Stomach (tissue), 9 donors: ENCODE data around the gene PADI3. TPM values are rescaled to one million over a fixed set of nuclear protein-coding genes. Genes with fewer than 3 reads are reported as not detected.

Experiments used
- DNase-seq, 2 donors: peaks; one replicate each; pipeline versions ENCODE4 v3.0.0 to v3.0.0-alpha.2; 2013 to 2019
- H3K27ac ChIP-seq, 5 donors: fragments of 200-600 bp in 4 of 5; sonication (generic) in 4 of 5; one replicate each; pipeline ENCODE4 v1.5.1; 2013 to 2019; ENCODE audit warnings: mild to moderate bottlenecking in 1 of 5, moderate library complexity in 1 of 5
- H3K27me3 ChIP-seq, 3 donors: fragments of 200-600 bp; sonication (generic); one replicate each; pipeline ENCODE4 v1.5.1; 2017 to 2019; ENCODE audit warnings: mixed run types in 1 of 3
- H3K36me3 ChIP-seq, 4 donors: fragments of 200-600 bp; sonication (generic); 1 replicate in 3 of 4; 2 replicates in 1 of 4; pipeline ENCODE4 v1.5.1; 2016 to 2019
- H3K4me1 ChIP-seq, 4 donors: fragments of 200-600 bp; sonication (generic); one replicate each; pipeline ENCODE4 v1.5.1; 2016 to 2019
- H3K4me3 ChIP-seq, 4 donors: fragments of 200-600 bp; sonication (generic) in 3 of 4; one replicate each; pipeline ENCODE4 v1.5.1; 2016 to 2019; ENCODE audit warnings: mild to moderate bottlenecking in 1 of 4
- H3K9me3 ChIP-seq, 4 donors: fragments of 200-600 bp; sonication (generic); one replicate each; pipeline ENCODE4 v1.5.1; 2016 to 2019
- EP300 ChIP-seq: sonication (generic); formaldehyde crosslinking; IDR thresholded peaks from one replicate; pipeline ENCODE4 v1.6.1; 2017; ENCODE audit warnings: antibody characterized with exemption
- POLR2A ChIP-seq, 4 donors: fragments of 450-650 bp; IDR thresholded peaks; one replicate each; pipeline ENCODE4 v1.6.1; 2016; ENCODE audit warnings: antibody characterized with exemption in 4 of 4, control low read depth in 2 of 4, mild to moderate bottlenecking in 1 of 4, moderate library complexity in 1 of 4
- POLR2AphosphoS5 ChIP-seq, 3 donors: sonication (generic); formaldehyde crosslinking; IDR thresholded peaks; one replicate each; pipeline ENCODE4 v1.6.1; 2016; ENCODE audit warnings: antibody characterized with exemption in 3 of 3
- WGBS, 5 donors: extraction: QIAGEN DNeasy Blood & Tissue Kit in 3 of 5; methylation state at CpG; one replicate each; pipeline versions ENCODE4 v1.1.5 to v1.1.7; 2013 to 2018; 5-methylcytosine and 5-hydroxymethylcytosine counted together
- intact Hi-C: fragments of 100-400 bp; cut with DNase I; formaldehyde crosslinking; loops from one replicate; pipeline ENCODE4 v1.15.1; 2023; ENCODE audit warnings: low total_unique reads
- polyA plus RNA-seq, 3 donors: library from polyadenylated mRNA; stranded (reverse); fragments of 200-250 nt; gene quantifications; one replicate each; pipeline ENCODE4 v1.2.3, GENCODE V29; 2013
- total RNA-seq, 5 donors: library from RNA; depleted of rRNA; stranded (reverse); fragments of >200 nt; gene quantifications; one replicate each; pipeline versions ENCODE4 v1.1.0 to v1.2.3, GENCODE V29; 2014 to 2016
- TF ChIP-seq, protein P1 (sequence below), 7 experiments: fragments of 450-650 bp in 4 of 7; fragments of 200-600 bp in 3 of 7; sonication (generic) in 3 of 7; IDR thresholded peaks; one replicate each; pipeline ENCODE4 v1.5.1; 2016 to 2019; ENCODE audit warnings: antibody characterized with exemption in 7 of 7, control low read depth in 2 of 7, mild to moderate bottlenecking in 1 of 7
- donor health status: healthy with polysubstance abuse.
- donor health status: Bipolar disorder and iron deficiency.
- donor health status: healthy.

The PADI3 gene
- total and polyA plus RNA-seq, 8 donors, result 5.4 TPM; not detected in 7

DNA sequence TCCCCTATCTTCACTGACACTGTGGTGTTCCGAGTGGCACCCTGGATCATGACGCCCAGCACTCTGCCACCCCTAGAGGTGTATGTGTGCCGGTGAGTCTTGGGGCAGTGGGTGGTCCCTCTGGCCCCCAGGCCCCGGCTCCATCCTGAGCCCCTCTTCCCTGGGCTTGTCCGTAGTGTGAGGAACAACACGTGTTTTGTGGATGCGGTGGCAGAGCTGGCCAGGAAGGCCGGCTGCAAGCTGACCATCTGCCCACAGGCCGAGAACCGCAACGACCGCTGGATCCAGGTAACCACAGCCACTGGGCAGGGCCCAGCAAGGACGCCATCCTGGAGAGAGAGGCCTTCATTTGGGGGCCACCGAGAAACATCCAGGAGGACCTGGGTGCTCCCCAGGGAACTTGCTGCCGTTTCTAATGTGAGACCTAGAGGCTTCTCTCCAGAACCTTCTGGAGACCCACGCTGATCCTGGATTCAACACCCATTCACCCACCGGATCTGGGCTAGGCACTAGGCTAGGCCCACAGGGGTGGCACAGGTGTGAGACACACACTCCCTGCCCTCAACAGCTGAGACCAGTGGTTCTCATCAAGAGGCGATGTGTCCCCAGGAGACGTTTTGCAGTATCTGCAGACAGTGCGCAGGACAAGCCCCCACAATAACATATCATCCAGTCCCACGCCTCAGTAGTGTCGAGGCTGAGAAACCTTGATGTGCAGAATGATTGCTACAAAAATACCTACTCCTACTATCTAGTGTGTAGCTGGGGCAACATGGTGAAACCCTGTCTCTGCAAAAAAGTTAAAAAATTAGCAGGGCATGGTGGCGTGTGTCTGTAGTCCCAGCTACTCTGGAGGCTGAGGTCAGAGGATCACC is 22.2 kb downstream of the PADI3 start:
- H3K4me1 ChIP-seq, result no peaks in the 10 kb centered on the region
- no peaks in the 10 kb centered on the region for H3K9me3 ChIP-seq
- intact Hi-C loops, result no loop called here
- WGBS, 5 donors, result 77 to 87% (median 87%) methylated on average over 13 to 23 of the region's 23 CpGs
- H3K36me3 ChIP-seq, result no peaks in the 10 kb centered on the region
- H3K27ac ChIP-seq, result no peak overlapping the region
- no peak overlapping the region for H3K4me3 ChIP-seq
- no peak for TF ChIP-seq POLR2AphosphoS5 (IDR thresholded peaks at IDR 0.05)
- TF ChIP-seq EP300, result no peak
- TF ChIP-seq, protein P1, sequence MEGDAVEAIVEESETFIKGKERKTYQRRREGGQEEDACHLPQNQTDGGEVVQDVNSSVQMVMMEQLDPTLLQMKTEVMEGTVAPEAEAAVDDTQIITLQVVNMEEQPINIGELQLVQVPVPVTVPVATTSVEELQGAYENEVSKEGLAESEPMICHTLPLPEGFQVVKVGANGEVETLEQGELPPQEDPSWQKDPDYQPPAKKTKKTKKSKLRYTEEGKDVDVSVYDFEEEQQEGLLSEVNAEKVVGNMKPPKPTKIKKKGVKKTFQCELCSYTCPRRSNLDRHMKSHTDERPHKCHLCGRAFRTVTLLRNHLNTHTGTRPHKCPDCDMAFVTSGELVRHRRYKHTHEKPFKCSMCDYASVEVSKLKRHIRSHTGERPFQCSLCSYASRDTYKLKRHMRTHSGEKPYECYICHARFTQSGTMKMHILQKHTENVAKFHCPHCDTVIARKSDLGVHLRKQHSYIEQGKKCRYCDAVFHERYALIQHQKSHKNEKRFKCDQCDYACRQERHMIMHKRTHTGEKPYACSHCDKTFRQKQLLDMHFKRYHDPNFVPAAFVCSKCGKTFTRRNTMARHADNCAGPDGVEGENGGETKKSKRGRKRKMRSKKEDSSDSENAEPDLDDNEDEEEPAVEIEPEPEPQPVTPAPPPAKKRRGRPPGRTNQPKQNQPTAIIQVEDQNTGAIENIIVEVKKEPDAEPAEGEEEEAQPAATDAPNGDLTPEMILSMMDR (IDR thresholded peaks at IDR 0.05), result no peak
- H3K27me3 ChIP-seq, result peaks cover 0 to 13% (median 0%) of the 10 kb centered on the region in 3 donors
- DNase-seq, result no peak

DNA sequence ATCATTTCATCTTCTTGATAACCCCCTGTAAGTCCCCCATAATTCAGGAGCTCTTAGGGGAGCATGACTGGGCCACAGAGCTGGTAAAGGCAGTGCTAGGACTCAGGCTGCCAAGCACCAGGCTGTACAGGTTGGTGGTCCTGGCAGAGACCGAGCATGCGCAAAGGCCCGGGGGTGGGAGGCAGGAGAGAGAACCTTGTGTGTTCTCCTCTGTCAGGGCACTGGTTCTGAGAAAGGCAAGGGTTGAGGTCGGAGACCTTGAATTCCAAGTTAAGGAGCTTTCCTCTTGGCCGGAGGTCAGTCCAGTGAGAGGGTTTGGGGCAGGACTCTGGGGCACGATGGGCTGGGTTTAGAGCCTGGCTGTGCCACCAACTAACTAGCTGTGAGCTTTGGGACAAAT is 23.2 kb downstream of the PADI3 start:
- H3K9me3 ChIP-seq, result no peaks in the 10 kb centered on the region
- TF ChIP-seq POLR2A (IDR thresholded peaks at IDR 0.05) (no peak), EP300 (no peak), POLR2AphosphoS5 (IDR thresholded peaks at IDR 0.05) (no peak)
- TF ChIP-seq, protein P1 (IDR thresholded peaks at IDR 0.05), result no peak
- no peak overlapping the region for H3K4me3 ChIP-seq
- WGBS, 5 donors, result 78 to 91% (median 82%) methylated on average over 6 of the region's 6 CpGs
- no peaks in the 10 kb centered on the region for H3K36me3 ChIP-seq
- H3K27ac ChIP-seq, result no peak overlapping the region
- DNase-seq, result no peak
- intact Hi-C loops, result no loop called here
- H3K27me3 ChIP-seq, result peaks cover 0 to 22% (median 6%) of the 10 kb centered on the region in 3 donors
- no peaks in the 10 kb centered on the region for H3K4me1 ChIP-seq

DNA sequence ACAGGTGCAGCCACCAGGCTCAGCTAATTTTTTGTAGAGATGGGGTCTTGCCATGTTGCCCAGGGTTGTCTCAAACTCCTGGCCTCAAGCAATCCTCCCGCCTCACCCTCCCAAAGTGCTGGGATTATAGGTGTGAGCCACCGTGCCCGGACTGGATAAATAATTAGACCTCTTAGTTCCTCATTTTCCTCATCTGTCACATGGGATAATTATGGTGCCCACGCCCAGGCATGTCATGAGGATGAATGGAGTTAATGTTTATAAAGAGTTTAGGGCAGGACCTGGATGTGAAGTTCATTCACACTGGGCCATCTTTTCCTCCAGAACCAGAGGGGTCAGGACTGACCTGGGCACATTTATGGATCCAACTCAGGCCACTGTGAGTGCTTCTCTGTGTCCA is 23.7 kb downstream of the PADI3 start:
- Histone ChIP-seq H3K4me1 (no peaks in the 10 kb centered on the region), H3K27ac (no peak overlapping the region), H3K4me3 (no peak overlapping the region), H3K27me3 (peaks cover 0 to 25% (median 6%) of the 10 kb centered on the region in 3 donors), H3K9me3 (no peaks in the 10 kb centered on the region), H3K36me3 (no peaks in the 10 kb centered on the region)
- intact Hi-C loops, result no loop called here
- DNase-seq, result no peak
- TF ChIP-seq EP300 (no peak), POLR2A (IDR thresholded peaks at IDR 0.05) (no peak), POLR2AphosphoS5 (IDR thresholded peaks at IDR 0.05) (no peak)
- TF ChIP-seq, protein P1 (IDR thresholded peaks at IDR 0.05), result no peak
- WGBS, 5 donors, result 46 to 69% (median 63%) methylated on average over 4 of the region's 4 CpGs

DNA sequence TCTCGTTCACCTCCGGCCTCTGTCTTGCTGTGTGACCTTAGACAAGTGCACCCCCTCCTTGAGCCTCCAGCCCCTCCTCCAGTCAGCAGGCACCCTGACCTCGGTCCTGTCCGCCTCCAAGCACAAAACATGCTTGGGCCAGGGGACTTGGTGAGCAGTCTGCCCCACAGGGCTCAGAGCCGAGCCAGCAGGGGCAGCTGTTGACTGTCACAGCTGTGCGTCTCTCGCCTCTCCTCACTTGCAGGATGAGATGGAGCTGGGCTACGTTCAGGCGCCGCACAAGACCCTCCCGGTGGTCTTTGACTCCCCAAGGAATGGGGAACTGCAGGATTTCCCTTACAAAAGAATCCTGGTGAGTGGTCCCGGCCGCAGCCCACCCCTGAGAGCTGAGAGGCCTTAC is 24.2 kb downstream of the PADI3 start:
- WGBS, 5 donors, result 69 to 76% (median 75%) methylated on average over 7 to 13 of the region's 13 CpGs
- Histone ChIP-seq H3K9me3 (no peaks in the 10 kb centered on the region), H3K36me3 (no peaks in the 10 kb centered on the region), H3K27ac (no peak overlapping the region), H3K4me3 (no peak overlapping the region), H3K27me3 (peaks cover 0 to 28% (median 6%) of the 10 kb centered on the region in 3 donors), H3K4me1 (no peaks in the 10 kb centered on the region)
- DNase-seq, result no peak
- TF ChIP-seq EP300 (no peak), POLR2A (IDR thresholded peaks at IDR 0.05) (no peak), POLR2AphosphoS5 (IDR thresholded peaks at IDR 0.05) (no peak)
- TF ChIP-seq, protein P1 (IDR thresholded peaks at IDR 0.05), result no peak
- intact Hi-C loops, result no loop called here
